GM18520 (cell line): ENCODE data around the gene ZBTB32.

Experiments used
- ATAC-seq: cut with Tn5 transposase; IDR thresholded peaks from one replicate; pipeline ENCODE4 v1.9.1; 2021; ENCODE audit not compliant: unreplicated experiment

ZBTB32 gene

DNA sequence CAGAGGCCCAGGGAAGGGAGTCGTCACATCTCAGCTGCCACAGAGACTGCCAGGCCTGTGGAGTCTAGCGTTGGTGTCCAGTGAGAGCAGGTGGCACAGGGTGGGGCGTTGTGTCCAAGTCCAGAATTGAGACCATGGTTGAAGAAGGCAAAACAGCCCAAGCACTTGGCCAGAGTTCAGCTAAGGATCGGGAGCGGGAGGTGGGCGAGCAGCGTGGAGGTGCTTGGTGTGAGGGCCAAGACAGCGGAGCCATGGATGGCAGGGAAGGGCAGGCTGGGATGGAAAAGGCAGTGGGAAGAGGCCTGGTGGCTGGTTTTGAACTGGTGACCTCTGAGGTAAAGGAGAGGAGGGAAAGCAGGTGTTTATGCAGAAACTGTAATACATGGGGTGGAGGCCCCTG lies 29.9 kb downstream of the ZBTB32 start:
- no peak for ATAC-seq

DNA sequence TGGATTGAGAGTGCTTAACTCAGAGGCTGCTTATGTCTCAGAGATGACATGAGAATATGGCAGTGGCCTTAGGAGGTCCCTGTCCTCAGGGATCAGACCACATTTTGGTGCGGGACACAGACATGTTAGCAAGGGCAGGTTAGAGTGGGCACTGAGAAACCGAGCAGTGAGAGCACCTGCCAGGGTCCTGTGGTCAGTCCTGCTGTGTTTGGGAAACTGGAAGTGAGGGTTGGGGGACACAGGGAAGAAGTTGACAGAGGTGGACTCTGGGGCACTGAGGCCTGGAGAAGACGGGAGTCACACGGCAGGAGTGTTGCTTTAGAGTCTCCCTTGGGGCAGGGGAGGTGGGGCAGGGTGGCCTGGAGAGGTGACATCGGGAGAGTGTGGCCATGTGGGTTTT lies 30.5 kb downstream of the ZBTB32 start:
- ATAC-seq, result no peak

DNA sequence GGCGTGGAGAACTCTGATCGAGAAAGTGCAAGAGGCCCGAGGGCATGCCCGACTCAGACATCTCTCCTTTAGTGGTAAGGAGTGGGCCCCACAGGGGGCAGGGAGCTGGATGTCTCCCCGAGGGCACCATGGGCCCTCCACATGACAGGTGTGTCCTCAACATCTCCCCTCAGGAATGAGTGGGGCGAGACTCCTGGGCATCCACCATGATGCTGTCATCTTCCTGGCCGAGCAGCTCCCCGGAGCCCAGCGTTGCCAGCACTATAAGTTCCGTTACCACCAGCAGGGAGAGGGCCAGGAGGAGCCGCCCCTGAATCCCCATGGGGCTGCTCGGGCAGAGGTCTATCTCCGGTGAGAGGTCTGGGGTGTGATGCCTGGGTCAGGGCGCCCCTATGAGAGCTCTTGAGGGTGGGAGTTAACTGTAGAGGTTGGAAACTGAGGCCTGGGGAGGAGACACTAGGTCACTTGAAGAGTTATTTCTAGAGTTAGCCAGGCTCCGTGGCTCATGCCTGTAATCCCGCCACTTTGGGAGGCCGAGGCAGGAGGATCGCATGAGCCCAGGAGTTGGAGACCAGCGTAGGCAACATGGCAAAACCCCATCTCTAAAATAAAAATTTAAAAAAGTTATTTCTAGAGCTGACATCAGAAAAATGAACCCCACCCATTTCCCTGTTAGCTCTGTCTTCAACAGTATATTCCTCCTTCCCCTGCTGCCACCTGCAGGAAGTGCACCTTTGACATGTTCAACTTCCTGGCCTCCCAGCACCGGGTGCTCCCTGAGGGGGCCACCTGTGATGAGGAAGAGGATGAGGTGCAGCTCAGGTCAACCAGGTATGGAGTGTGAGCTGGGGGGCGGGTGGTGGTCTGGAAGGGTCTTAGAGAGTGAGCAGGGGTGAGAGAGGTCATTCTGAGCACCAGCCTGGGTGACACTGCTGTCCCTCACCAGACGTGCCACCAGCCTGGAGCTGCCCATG lies 32.8 kb downstream of the ZBTB32 start:
- no peak for ATAC-seq

DNA sequence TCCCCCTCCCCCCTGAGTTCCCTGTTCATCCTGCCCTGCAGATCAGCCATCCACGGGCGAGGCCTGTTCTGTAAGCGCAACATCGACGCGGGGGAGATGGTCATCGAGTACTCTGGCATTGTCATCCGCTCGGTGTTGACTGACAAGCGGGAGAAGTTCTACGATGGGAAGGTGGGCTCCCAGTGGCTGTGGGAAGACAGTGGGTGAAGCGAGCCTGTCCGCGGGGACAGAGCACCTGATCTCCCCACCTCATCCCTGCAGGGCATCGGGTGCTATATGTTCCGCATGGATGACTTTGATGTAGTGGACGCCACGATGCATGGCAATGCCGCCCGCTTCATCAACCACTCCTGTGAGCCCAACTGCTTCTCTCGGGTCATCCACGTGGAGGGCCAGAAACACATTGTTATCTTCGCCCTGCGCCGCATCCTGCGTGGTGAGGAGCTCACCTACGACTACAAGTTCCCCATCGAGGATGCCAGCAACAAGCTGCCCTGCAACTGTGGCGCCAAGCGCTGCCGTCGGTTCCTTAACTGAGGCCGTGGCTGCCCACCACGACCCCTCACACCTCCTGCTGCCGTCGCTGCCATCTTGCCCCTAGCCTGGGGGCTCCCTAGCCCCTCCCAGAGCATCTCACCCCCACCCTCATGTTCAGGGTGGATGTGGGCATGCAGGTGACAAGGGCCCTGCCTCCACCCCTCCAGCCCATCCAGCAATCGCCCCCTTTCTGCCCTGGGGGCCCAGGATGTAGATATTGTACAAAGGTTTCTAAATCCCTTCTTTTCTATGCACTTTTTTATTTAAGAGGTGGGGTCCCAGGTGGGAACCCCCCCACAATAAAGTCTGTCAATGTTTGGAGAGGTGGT lies 33.9 kb downstream of the ZBTB32 start:
- ATAC-seq, result no peak

DNA sequence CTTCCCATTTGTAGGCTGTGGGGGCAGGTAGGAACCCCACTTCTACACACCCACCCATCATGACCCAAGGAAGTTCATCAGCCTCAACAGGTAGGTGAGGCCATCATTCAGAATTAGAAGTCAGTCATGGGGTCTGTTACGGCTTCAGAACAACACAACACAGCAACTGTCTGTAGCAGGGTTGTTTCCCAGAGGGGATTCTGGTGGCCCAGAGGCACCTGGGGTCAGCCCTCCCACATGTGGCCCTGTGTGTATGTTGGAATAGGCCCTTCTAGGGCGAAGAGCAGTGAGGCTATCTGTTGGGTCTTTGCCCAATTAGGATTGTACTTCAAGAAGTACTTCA lies 34.5 kb downstream of the ZBTB32 start:
- ATAC-seq, result no peak

DNA sequence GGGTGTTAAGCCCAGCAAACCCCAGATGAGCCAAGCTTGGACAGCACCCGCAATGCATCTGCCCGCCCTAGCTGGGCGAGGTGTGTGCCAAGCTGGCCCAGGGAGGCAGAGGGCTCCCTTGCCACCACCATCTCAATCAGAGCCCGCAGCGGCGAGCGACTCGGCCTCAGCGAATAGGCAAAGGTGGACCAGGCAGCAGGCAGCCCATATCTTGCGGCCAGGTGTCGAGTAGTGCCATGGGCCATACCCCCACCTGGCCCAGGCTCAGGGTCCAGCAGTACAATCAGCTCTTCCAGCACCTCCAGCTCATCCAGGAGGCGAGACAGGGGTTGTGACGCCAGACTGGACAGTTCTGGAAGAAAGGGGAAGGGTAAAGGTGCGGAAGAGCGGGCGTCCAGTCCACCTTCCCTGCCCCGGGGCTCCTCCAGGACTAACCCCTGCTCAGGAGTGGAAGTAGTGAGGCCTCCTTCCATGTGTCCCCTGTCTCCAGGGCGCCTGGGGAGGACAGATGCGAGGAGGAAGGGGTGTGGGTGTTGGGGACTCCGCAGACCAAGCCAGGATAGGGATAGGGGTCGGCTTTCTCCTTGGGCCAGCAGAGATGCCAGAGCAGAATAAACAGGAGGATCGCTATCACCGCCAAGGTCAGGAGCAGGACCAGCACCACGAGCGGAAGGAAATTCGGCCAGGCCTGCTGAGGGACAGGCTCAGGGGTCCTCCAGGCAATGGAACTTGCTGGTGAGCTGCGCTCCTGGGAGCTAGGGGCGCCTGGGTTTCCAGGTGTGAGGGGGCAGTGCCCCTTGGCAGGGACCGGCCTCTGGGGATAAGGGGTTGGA lies 35.1 kb downstream of the ZBTB32 start:
- ATAC-seq, result no peak

DNA sequence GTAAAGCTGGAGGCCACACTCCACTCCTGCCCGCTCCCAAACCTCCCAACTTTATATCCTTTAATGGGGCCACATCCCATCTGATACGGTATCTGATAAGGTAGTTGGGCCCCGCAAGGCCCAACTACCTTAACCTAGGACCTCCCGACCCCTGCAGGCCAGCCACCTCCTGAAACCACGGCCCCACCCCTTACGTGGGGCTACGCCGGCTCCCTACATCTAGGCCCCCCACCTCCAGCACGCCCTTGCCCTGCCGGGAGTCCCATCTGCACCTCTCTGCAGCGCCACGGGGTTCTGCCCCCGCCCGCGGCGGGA lies 35.7 kb downstream of the ZBTB32 start:
- no peak for ATAC-seq

DNA sequence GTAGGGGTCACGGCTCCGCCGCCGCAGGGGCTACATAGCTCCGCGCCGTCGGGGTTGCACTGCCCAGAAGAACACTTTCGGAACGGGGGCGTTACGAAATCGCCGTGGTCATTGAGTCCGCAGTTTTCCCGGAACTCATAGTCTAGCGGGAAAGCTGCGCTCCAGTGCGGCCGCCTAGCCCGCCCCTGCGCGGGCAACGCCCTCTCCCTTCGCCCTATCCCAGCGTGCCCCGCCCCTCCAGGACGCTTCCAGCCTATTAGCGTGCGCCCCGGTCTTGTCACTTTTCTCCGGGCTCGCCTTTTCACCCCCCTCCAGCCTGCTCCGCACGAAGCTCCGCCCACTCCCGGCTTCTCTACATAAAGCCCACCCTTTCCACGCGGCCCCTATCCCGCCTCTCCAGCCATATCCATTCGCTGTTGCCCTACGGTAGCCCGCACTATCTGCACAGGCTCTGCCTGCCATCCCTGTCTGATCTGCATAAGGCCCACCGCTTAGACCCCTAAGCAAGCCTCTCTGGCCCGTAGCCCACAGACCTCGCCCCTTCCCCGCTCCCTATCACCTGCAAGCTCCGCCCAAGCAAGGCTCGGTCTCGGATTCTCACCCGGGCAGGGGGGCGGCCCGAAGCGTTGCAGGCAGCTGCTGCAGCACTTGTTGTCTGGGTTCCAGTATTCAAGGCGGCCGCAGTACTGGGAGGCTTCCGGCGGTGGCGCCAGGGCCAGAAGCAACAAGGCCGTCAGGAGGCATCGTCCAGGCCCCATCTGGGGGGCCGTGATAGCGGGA lies 36.3 kb downstream of the ZBTB32 start:
- ATAC-seq, result peak; percentile 40

DNA sequence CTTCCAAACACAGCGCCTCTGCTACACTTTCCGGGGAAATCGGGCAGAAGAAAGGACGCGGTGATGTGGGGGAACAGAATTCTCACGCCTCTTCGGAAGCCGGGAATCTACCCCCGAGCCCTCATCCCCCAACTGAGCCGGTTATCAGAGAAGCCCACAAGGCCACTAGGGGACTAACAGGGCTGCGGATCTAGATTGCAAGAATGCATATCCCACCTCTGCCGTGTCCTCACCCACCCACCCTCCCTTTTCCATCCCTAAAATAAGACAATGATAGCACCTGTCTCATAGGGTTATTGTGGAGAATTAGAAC lies 36.8 kb downstream of the ZBTB32 start:
- no peak for ATAC-seq

DNA sequence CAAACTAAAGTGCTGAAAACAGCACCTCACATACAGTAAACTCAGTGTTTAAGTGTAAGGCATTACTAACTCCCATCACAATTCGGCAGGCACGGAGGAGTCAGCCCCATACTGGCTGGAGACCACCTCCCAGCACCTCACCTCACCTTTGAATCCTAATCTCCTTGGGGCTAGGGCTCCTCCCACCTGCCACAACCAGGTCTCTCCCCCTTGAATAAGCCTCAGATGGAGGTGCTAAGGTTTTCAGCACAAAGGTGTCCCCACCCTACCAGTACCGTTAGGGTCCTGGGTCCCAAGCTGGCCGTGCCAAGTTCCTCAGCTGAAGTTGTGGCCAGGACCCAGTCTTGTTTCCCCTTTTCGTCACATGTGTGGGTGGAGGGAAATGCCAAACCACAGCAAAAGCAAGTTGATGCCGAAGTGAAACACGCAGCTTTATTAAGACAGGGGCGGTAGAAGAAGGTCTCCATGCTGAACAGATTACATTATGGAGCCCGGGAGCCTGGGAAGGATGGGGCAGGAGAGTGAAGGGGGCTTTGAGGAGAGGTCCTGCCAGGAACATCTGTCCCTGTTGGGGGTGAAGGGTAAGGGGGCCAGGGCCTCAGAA lies 37.9 kb downstream of the ZBTB32 start, which contains the start of gene IGFLR1:
TSS of gene IGFLR1 (minus strand) at position 332 of the 604 bp plus-strand sequence. CDS start 1,272 bp downstream, outside the sequence.
- no peak for ATAC-seq

DNA sequence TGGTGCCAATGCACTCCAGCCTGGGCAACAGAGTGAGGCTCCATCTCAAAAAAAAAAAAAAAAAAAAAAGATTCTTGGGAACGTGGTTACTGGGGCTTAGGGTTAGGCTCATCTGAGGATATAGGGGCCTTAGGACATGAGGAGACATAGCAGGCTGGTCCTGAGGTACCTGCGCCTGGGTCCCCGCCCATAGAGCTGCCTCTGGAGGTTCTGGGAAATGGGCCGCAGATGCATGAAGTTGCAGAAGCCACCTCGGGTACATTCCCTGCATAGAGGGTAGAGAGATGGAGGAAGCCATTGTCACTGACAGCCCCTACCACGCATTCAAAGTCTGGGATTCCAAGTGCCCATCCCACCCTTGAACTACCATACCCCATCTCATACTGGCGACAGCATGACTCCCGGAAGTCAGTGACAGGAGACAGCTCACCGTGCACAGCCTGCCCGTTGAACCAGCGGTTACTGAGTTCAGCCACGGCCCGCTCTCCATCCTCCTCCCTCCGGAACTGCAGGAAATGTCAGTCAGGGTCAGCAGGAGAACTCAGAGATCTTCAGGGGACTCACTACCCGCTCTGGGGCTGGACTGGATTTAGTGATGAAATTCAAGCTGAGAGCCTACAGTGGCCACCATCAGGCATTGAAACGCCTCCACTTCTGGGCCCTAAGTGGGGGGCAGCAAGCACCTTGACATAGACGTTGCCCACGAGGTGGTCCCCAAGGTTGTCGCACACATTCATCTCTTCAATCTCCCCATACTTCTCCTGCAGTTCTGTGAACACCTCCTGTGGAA lies 39.5 kb downstream of the ZBTB32 start:
- no peak for ATAC-seq

DNA sequence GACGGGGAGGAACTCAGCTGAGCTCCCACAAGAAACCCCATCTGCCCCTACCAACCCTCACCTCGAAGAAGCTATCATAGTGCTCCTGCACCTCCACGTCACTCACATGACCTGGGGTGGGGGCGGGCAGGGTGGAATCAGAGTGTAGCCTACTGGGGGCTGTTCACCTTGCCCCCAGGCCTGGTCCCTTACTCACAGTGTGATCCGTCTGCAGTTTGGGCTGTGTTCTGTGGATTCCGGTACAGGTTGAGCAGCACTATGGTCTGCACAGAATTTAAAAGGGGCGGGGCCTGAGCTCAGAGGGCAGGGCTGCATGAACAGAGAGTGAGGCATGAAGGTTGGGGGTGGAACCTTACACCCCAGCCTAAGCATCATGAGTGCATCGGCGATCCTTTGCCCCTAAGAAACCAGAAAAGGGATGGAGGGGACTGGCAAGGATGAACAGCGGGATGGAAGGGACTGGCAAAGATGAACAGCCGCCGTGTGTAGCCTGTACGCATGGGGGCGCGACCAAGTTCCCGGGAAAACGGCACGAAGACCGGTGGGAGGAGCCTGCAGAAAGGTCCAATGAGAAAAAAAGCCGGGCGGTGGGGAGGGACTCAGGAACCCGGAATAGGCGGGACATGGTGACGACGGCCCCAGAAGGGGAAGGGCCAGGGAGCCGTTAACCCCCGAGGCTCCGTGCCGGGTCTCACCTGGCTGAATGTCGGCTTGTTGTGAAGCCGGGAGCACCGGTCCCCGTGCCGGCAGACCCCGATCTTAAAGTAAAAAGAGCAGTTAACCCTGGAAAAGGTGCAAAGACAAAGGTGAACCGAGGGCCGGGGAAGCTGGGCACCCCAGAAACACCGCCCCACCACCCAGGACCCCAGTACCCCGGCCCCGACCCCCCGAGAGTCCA lies 40.3 kb downstream of the ZBTB32 start:
- ATAC-seq, result peak; percentile 14

DNA sequence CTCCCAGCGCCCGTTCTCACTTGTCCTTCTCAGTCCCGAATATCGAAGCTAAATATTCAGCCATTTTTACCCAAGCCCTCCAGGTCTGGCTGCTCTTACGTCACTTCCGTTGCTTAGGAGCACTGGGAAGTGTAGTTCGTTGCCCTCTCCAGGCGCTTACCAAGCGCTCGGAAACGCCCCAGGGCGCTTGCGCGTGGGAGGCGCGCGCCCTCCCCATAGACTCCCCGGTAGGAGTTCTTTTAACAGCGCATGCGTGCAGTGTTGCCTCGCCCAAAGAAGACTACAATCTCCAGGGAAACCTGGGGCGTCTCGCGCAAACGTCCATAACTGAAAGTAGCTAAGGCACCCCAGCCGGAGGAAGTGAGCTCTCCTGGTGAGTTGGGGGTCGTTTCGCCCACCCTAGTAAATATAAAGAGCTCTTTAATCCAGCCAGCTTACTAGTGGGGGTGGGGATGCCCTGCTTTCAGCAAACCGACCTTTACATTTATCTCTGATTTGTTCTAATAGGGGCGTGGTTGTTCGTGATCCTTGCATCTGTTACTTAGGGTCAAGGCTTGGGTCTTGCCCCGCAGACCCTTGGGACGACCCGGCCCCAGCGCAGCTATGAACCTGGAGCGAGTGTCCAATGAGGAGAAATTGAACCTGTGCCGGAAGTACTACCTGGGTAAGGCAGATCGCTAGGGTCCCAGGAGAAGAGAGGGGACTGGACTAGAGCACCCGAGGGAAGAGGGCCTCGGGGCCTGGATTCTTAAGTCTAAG lies 41.1 kb downstream of the ZBTB32 start, which contains the start of the genes PSENEN and U2AF1L4:
TSS of gene PSENEN (plus strand) at position 324 of the 759 bp plus-strand sequence. CDS start at position 604, 280 bp downstream.
TSS of gene U2AF1L4 (minus strand) at position 91 of the 759 bp plus-strand sequence. CDS start at position 64, 27 bp downstream.
- ATAC-seq, result peak; percentile 45

DNA sequence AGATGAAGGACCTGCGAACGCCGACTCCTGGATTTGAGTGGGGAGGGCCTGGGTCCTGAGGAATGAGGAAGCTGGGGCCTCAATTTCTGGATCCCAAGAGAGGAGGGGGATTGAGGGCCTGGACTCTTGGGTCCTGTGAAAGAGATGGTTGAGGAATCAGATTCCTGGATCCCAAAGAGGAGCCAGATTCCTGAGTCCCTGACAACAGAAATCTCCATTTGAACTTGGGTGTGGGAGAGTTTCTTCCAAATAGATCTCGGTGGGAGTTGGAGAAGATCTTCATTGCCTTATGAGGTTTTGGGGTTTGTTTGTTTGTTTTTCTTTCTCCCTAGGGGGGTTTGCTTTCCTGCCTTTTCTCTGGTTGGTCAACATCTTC lies 41.7 kb downstream of the ZBTB32 start:
- no peak for ATAC-seq

DNA sequence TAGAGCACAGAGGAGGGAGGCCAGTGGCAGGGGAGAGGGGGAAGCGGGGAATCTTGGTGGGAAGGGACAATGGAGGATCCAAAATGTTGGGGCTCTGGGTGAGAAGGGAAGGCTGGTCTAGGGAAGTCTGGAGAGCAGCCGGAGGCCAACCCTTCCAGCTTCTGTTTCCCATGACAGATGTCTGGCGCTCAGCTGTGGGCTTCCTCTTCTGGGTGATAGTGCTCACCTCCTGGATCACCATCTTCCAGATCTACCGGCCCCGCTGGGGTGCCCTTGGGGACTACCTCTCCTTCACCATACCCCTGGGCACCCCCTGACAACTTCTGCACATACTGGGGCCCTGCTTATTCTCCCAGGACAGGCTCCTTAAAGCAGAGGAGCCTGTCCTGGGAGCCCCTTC lies 42.2 kb downstream of the ZBTB32 start:
- ATAC-seq, result no peak

DNA sequence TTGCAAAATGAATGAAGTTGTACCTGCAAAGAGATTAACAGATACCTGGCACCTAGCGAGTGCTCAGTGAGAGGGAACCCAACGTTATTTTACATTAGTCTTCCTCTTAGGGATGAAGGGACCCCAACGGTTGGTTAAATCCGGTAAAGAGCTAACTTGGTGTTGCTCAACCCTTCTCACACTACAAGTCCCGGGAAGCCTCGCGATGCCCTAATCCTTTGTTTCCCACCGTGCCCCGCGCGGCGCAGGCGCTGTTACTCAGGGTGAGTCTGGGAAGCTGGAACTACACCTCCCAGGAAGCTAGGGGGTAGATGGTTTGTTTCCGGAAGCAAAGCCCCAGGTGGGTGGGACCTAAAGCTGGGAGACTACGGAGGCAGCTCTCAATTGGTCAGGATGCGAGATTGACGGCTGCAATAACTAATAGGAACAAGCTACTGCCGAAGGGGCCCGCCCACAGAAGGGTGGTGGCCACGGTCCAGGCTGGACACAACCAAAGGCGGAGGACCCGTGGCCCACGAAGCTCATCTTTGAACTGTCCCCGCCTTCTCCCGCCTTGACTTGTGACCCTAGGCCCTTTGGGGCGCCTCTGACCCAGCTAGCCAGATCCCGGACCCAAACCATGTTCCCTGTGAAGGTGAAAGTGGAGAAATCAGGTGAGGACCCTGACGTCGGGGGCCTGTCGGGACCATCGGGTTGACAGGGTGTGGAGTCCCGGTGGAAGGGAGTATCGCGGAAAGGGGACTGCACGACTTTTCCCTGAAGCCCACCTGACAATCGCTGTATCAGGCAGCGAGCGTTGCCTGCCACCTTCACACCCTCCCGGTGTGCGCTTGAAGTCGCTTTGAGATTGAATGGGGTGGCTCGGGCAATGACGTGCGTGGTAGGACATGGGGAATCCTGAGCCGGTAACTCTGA lies 44.0 kb downstream of the ZBTB32 start, which contains the start of gene LIN37:
TSS of gene LIN37 (plus strand) at position 471 of the 915 bp plus-strand sequence. CDS start at position 620, 149 bp downstream.
- peak; percentile 71 for ATAC-seq
